ENCODE measurements around the gene ZBTB24. TPM values are rescaled to one million over a fixed set of nuclear protein-coding genes. Genes with fewer than 3 reads are reported as not detected.

The ZBTB24 gene
- total RNA-seq, 4 donors from 2014 or later = 12.8 to 13.3 (median 12.9) TPM

- H3K27me3 ChIP-seq = no peaks in the 10 kb centered on the region
- WGBS, 2 donors = 100% methylated on average over 1 of the region's 1 CpG
- H3K9me3 ChIP-seq = no peaks in the 10 kb centered on the region
- intact Hi-C loops (cut with DNase I) = no loop called here
- no peaks in the 10 kb centered on the region for H3K36me3 ChIP-seq
- H3K27ac ChIP-seq = no peak overlapping the region
- H3K4me3 ChIP-seq (replicated peaks in 1 of 3) = no peak overlapping the region
- no peak for TF ChIP-seq POLR2A (IDR thresholded peaks at IDR 0.05)
- no peak for DNase-seq
- peaks cover 17 to 21% of the 10 kb centered on the region in 2 donors for H3K4me1 ChIP-seq
These were observed 27.3 kb upstream of the ZBTB24 start for GRCh38 chr6:109510358-109510757.

DNA sequence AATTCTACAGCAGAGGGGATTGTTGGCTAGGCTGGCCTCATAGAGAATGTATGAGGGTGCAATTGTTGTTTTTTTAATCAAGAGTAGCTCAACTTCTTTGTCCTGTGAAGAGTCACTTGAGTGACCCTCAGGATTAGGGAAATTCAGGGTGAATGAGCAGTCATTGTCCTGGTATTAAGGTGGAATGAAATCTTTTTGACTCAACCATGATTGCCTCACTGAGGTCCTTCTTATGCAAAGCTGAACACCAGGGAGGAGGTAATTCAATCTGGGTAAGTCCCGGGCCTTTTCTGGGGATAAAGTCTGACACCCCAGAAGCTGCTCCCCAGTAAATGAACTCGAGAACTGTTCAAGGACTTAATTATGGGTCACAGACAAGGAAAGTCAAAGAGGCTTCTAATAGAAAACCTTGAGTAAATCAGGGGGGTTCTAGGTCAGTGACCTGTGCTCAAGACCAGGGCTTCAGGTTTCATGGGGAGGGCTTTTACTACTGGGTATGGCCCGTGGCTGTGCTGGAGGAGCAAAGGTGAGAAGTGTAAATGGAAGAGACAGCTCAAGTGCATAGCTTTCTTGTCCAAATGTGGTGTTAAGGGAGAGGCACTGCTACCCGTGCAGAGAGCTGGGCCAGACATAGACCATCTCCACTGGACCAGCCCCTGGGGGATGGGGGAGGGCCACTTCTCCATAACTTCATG is 25.3 kb upstream of the ZBTB24 start:
- Histone ChIP-seq H3K9me3 (no peaks in the 10 kb centered on the region), H3K36me3 (no peaks in the 10 kb centered on the region), H3K27me3 (no peaks in the 10 kb centered on the region), H3K4me3 (replicated peaks in 1 of 3) (no peak overlapping the region), H3K27ac (peak overlapping the region in 2 of 3 donors; percentile 50 to 52), H3K4me1 (peaks cover 17 to 39% of the 10 kb centered on the region in 2 donors)
- intact Hi-C loops (cut with DNase I) = no loop called here
- peak; percentile 35 to 41 for DNase-seq
- 43% methylated on average over 4 of the region's 4 CpGs for WGBS, 2 donors
- TF ChIP-seq POLR2A (IDR thresholded peaks at IDR 0.05) (no peak), CTCF (IDR thresholded peaks at IDR 0.05) (no peak)

DNA sequence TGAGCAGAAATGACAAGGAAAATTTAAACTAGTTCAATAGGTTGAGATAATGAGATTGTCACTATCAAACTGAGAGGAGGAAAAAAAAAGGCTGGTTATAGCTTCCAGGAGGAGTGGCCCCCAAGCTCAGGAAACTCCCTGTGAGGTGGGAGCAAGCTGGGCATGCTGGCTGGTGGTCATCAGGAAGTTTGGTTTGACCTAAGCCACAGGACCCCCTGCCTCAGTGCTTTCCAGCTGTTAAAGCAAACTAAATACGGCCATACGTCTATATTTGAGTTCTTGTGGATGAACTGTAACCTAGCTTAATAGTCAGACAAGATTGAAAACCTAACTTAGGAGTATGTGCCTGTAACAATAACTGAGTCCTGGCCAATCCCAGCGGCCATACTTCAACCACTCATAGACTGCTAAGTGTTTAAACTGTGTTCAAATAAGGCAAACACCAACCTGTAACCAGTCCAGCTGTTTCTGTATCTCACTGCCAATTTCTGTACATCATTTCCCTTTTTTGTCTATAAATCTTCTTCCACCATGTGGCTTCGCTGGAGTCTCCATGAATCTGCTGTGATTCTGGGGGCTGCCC is 24.6 kb upstream of the ZBTB24 start:
- H3K4me1 ChIP-seq = peaks cover 17 to 40% of the 10 kb centered on the region in 2 donors
- TF ChIP-seq CTCF (IDR thresholded peaks at IDR 0.05) = no peak
- no peak for TF ChIP-seq POLR2A (IDR thresholded peaks at IDR 0.05)
- peak overlapping the region in 2 of 3 donors; percentile 50 to 52 for H3K27ac ChIP-seq
- H3K36me3 ChIP-seq = no peaks in the 10 kb centered on the region
- H3K27me3 ChIP-seq = no peaks in the 10 kb centered on the region
- peak; percentile 60 to 62 for DNase-seq
- WGBS, 2 donors = 47 to 48% methylated on average over 4 of the region's 4 CpGs
- H3K4me3 ChIP-seq (replicated peaks in 1 of 3) = no peak overlapping the region
- no peaks in the 10 kb centered on the region for H3K9me3 ChIP-seq
- intact Hi-C loops (cut with DNase I) = no loop called here

GRCh38 chr6:109506841-109507240 is 23.8 kb upstream of the ZBTB24 start:
- Histone ChIP-seq H3K4me1 (peaks cover 17 to 40% of the 10 kb centered on the region in 2 donors), H3K4me3 (replicated peaks in 1 of 3) (no peak overlapping the region), H3K27ac (peak overlapping the region in 1 of 3 donors; percentile 52), H3K36me3 (no peaks in the 10 kb centered on the region), H3K9me3 (no peaks in the 10 kb centered on the region), H3K27me3 (no peaks in the 10 kb centered on the region)
- TF ChIP-seq CTCF (IDR thresholded peaks at IDR 0.05) (no peak), POLR2A (IDR thresholded peaks at IDR 0.05) (no peak)
- whole genome bisulfite sequencing, 2 donors = 92 to 95% methylated on average over 2 of the region's 2 CpGs
- intact Hi-C loops (cut with DNase I) = no loop called here
- no peak for DNase-seq

- DNase-seq = no peak
- Histone ChIP-seq H3K36me3 (no peaks in the 10 kb centered on the region), H3K9me3 (no peaks in the 10 kb centered on the region), H3K27me3 (no peaks in the 10 kb centered on the region), H3K4me1 (peaks cover 17 to 40% of the 10 kb centered on the region in 2 donors), H3K27ac (no peak overlapping the region), H3K4me3 (replicated peaks in 1 of 3) (no peak overlapping the region)
- intact Hi-C loops (cut with DNase I) = no loop called here
- 97% methylated on average over 2 of the region's 2 CpGs for WGBS, 2 donors
- TF ChIP-seq CTCF (IDR thresholded peaks at IDR 0.05) (no peak), POLR2A (IDR thresholded peaks at IDR 0.05) (no peak)
These were observed 23.3 kb upstream of the ZBTB24 start for GRCh38 chr6:109506314-109506713.

All from thyroid gland (tissue), 4 donors.